HepG2 (cell line): Measurements from ENCODE around the gene SALL2. TPM values are rescaled to one million over a fixed set of nuclear protein-coding genes. Genes with fewer than 3 reads are reported as not detected.

ENCODE experiments used
- EEA1 ChIP-seq: sonication (generic); formaldehyde crosslinking; IDR thresholded peaks from 2 replicates; pipeline ENCODE4 v1.5.1; 2020; ENCODE audit warnings: mild to moderate bottlenecking, missing genetic modification reagents, borderline replicate concordance
- ELF3 ChIP-seq: IDR thresholded peaks from 2 replicates; pipeline ENCODE4 v1.6.1; 2016; ENCODE audit warnings: missing genetic modification reagents, missing compliant biosample characterization
- NCOR1 ChIP-seq: fragments of 200-600 bp; sonication (generic); IDR thresholded peaks from 2 replicates; pipeline ENCODE4 v1.7.0; 2017; ENCODE audit warnings: antibody characterized with exemption, low read length, borderline replicate concordance
- RBM22 ChIP-seq: fragments of 200-400 bp; formaldehyde crosslinking; optimal IDR thresholded peaks from 2 replicates; pipeline ENCODE3; 2017; ENCODE audit warnings: mild to moderate bottlenecking, low read length, moderate library complexity
- RFX1 ChIP-seq: fragments of 450-650 bp; IDR thresholded peaks from 2 replicates; pipeline ENCODE4 v1.6.1; 2017
- ZBTB20 ChIP-seq: sonication (generic); formaldehyde crosslinking; IDR thresholded peaks from 2 replicates; pipeline ENCODE4 v1.8.1; 2023; ENCODE audit warnings: missing genetic modification reagents, low read depth, mild to moderate bottlenecking, borderline replicate concordance
- ZNF10 ChIP-seq: sonication (generic); formaldehyde crosslinking; IDR thresholded peaks from 2 replicates; pipeline ENCODE4 v1.4.0; 2020; ENCODE audit warnings: mild to moderate bottlenecking, low read depth, missing genetic modification reagents, borderline replicate concordance
- ZNF382 ChIP-seq: sonication (generic); formaldehyde crosslinking; IDR thresholded peaks from 2 replicates; pipeline ENCODE4 v1.5.0; 2020; ENCODE audit warnings: missing genetic modification reagents, mild to moderate bottlenecking, borderline replicate concordance
- ZNF432 ChIP-seq: sonication (generic); formaldehyde crosslinking; IDR thresholded peaks from 2 replicates; pipeline ENCODE4 v1.5.0; 2020; ENCODE audit warnings: missing genetic modification reagents, mild to moderate bottlenecking, borderline replicate concordance
- ZNF564 ChIP-seq: sonication (generic); formaldehyde crosslinking; IDR thresholded peaks from 2 replicates; pipeline ENCODE4 v1.8.1; 2023; ENCODE audit warnings: mild to moderate bottlenecking, missing genetic modification reagents
- polyA plus RNA-seq, 8 experiments: library from polyadenylated mRNA; depleted of rRNA in 3 of 8; stranded (reverse) in 7 of 8; unstranded in 1 of 8; fragments of >200 nt; fragmentation: Illumina TruSeq in 4 of 8; extraction: Trizol in 4 of 8; gene quantifications; 2 replicates each; pipeline versions ENCODE4 v1.2.1 to v1.2.3, GENCODE V29; 2011 to 2016; ENCODE audit warnings: low read depth in 4 of 8, missing spikeins in 1 of 8, mixed read lengths in 1 of 8; ENCODE audit not compliant: insufficient read depth in 1 of 8
- total RNA-seq, 5 experiments: library from RNA; depleted of rRNA; stranded (reverse); fragments of >200 nt; fragmentation: Illumina TruSeq; extraction: Trizol; gene quantifications; 2 replicates each; pipeline ENCODE4 v1.2.3, GENCODE V29; 2016; ENCODE audit warnings: low read depth in 1 of 5
- TF ChIP-seq, protein P1 (sequence below): sonication (generic); formaldehyde crosslinking; IDR thresholded peaks from 2 replicates; pipeline ENCODE4 v1.5.0; 2020; ENCODE audit warnings: missing genetic modification reagents
- TF ChIP-seq, protein P2 (sequence below): sonication (generic); formaldehyde crosslinking; IDR thresholded peaks from 2 replicates; pipeline ENCODE4 v1.8.0; 2022; ENCODE audit warnings: missing genetic modification reagents, mild to moderate bottlenecking, moderate library complexity, borderline replicate concordance
- TF ChIP-seq, protein P3 (sequence below): sonication (generic); formaldehyde crosslinking; IDR thresholded peaks from 2 replicates; pipeline ENCODE4 v1.5.0; 2020; ENCODE audit warnings: missing genetic modification reagents
- TF ChIP-seq, protein P4 (sequence below): sonication (generic); formaldehyde crosslinking; IDR thresholded peaks from 2 replicates; pipeline ENCODE4 v1.4.0; 2020; ENCODE audit warnings: mild to moderate bottlenecking, missing genetic modification reagents, borderline replicate concordance
- TF ChIP-seq, protein P5 (sequence below): sonication (generic); formaldehyde crosslinking; IDR thresholded peaks from 2 replicates; pipeline ENCODE4 v1.4.0; 2020; ENCODE audit warnings: missing genetic modification reagents, mild to moderate bottlenecking, borderline replicate concordance
- TF ChIP-seq, protein P6 (sequence below): sonication (generic); formaldehyde crosslinking; conservative IDR thresholded peaks from 2 replicates; pipeline ENCODE4 v1.8.0; 2022; ENCODE audit warnings: mild to moderate bottlenecking, moderate library complexity, missing genetic modification reagents

Gene SALL2
- total and polyA plus RNA-seq, 2 of the 13 experiments (the other 11 are each of a cell fraction or from before 2014, with no cell fraction given), result 4.9 to 5.8 TPM

DNA sequence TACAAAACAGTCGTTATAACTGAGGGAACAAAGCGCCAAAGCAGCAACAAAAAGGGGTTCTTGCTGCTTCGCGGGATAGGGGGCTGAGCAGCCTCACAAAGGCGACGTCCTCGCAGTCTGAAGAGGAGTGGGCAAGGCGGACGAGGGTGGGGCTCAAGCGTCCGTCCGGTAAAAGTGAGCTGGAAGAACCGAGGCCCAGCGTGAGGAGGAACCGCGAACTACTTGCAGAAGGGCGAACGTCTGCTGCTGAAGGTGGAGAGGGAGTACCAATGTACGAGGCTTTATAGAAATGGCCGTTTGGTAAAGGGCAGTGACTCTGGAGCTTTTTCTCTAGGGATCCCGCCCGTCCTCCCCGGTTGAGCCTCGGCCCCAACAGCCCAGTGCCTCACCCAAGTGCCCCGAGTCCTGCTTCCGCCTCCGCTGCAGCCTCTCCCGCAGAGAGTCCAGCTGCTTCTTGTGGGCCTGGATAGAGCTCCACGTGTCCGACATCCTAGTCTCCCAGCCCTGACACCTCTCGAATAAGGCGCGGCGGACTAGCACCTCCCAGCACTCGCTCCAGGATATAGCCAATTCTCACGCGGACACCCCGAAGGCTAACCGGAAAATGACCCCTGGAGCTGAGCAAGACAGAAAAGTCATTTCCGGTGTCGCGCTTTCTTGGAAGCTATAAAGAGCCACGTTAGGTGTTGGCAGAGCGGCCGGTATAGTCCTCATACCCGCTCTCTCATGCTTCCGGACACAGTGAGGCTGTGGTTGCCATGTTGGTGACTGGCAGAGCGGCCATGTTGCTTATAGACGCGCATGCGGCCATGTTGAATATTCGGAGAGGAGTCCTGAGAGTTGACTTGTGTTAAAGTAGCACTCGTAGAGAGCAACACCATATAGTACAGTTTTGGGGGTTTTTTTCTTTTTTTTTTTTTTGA, 15.2 kb downstream of the SALL2 start, which contains the start of gene METTL3 (continued):
- TF ChIP-seq, protein P1, sequence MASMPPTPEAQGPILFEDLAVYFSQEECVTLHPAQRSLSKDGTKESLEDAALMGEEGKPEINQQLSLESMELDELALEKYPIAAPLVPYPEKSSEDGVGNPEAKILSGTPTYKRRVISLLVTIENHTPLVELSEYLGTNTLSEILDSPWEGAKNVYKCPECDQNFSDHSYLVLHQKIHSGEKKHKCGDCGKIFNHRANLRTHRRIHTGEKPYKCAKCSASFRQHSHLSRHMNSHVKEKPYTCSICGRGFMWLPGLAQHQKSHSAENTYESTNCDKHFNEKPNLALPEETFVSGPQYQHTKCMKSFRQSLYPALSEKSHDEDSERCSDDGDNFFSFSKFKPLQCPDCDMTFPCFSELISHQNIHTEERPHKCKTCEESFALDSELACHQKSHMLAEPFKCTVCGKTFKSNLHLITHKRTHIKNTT (CRISPR knock-in tag), result no peak
- TF ChIP-seq EEA1 (peak; percentile 69; the same call in 1 of the 2 replicates), NCOR1 (peak; percentile 55; the same call in 1 of the 2 replicates), ZNF432 (CRISPR knock-in tag) (no peak), ELF3 (CRISPR knock-in tag) (peak; percentile 85; the same call in 1 of the 2 replicates), RBM22 (no peak), ZNF10 (no peak), ZNF564 (CRISPR knock-in tag) (peak; percentile 89), ZNF382 (CRISPR knock-in tag) (no peak), RFX1 (no peak), ZBTB20 (CRISPR knock-in tag) (peak; percentile 87; the same call in 1 of the 2 replicates)
- TF ChIP-seq, protein P2, sequence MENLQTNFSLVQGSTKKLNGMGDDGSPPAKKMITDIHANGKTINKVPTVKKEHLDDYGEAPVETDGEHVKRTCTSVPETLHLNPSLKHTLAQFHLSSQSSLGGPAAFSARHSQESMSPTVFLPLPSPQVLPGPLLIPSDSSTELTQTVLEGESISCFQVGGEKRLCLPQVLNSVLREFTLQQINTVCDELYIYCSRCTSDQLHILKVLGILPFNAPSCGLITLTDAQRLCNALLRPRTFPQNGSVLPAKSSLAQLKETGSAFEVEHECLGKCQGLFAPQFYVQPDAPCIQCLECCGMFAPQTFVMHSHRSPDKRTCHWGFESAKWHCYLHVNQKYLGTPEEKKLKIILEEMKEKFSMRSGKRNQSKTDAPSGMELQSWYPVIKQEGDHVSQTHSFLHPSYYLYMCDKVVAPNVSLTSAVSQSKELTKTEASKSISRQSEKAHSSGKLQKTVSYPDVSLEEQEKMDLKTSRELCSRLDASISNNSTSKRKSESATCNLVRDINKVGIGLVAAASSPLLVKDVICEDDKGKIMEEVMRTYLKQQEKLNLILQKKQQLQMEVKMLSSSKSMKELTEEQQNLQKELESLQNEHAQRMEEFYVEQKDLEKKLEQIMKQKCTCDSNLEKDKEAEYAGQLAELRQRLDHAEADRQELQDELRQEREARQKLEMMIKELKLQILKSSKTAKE (CRISPR knock-in tag), result no peak
- TF ChIP-seq, protein P3, sequence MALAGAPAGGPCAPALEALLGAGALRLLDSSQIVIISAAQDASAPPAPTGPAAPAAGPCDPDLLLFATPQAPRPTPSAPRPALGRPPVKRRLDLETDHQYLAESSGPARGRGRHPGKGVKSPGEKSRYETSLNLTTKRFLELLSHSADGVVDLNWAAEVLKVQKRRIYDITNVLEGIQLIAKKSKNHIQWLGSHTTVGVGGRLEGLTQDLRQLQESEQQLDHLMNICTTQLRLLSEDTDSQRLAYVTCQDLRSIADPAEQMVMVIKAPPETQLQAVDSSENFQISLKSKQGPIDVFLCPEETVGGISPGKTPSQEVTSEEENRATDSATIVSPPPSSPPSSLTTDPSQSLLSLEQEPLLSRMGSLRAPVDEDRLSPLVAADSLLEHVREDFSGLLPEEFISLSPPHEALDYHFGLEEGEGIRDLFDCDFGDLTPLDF (CRISPR knock-in tag), result no peak
- TF ChIP-seq, protein P4, sequence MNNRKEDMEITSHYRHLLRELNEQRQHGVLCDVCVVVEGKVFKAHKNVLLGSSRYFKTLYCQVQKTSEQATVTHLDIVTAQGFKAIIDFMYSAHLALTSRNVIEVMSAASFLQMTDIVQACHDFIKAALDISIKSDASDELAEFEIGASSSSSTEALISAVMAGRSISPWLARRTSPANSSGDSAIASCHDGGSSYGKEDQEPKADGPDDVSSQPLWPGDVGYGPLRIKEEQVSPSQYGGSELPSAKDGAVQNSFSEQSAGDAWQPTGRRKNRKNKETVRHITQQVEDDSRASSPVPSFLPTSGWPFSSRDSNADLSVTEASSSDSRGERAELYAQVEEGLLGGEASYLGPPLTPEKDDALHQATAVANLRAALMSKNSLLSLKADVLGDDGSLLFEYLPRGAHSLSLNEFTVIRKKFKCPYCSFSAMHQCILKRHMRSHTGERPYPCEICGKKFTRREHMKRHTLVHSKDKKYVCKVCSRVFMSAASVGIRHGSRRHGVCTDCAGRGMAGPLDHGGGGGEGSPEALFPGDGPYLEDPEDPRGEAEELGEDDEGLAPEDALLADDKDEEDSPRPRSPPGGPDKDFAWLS (CRISPR knock-in tag), result no peak
- TF ChIP-seq, protein P5, sequence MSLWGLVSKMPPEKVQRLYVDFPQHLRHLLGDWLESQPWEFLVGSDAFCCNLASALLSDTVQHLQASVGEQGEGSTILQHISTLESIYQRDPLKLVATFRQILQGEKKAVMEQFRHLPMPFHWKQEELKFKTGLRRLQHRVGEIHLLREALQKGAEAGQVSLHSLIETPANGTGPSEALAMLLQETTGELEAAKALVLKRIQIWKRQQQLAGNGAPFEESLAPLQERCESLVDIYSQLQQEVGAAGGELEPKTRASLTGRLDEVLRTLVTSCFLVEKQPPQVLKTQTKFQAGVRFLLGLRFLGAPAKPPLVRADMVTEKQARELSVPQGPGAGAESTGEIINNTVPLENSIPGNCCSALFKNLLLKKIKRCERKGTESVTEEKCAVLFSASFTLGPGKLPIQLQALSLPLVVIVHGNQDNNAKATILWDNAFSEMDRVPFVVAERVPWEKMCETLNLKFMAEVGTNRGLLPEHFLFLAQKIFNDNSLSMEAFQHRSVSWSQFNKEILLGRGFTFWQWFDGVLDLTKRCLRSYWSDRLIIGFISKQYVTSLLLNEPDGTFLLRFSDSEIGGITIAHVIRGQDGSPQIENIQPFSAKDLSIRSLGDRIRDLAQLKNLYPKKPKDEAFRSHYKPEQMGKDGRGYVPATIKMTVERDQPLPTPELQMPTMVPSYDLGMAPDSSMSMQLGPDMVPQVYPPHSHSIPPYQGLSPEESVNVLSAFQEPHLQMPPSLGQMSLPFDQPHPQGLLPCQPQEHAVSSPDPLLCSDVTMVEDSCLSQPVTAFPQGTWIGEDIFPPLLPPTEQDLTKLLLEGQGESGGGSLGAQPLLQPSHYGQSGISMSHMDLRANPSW (CRISPR knock-in tag), result no peak; the same call in 1 of the 2 replicates
- TF ChIP-seq, protein P6, sequence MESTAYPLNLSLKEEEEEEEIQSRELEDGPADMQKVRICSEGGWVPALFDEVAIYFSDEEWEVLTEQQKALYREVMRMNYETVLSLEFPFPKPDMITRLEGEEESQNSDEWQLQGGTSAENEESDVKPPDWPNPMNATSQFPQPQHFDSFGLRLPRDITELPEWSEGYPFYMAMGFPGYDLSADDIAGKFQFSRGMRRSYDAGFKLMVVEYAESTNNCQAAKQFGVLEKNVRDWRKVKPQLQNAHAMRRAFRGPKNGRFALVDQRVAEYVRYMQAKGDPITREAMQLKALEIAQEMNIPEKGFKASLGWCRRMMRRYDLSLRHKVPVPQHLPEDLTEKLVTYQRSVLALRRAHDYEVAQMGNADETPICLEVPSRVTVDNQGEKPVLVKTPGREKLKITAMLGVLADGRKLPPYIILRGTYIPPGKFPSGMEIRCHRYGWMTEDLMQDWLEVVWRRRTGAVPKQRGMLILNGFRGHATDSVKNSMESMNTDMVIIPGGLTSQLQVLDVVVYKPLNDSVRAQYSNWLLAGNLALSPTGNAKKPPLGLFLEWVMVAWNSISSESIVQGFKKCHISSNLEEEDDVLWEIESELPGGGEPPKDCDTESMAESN (CRISPR knock-in tag), result peak; percentile 95
